Testis (tissue), 3 donors: ENCODE results near the gene CPEB1. TPM values are rescaled to one million over a fixed set of nuclear protein-coding genes. Genes with fewer than 3 reads are reported as not detected.

Experiments used
- DNase-seq: peaks from one replicate; pipeline ENCODE4 v3.0.0-alpha.2; 2019
- H3K27ac ChIP-seq, 2 donors: fragments of 200-600 bp; sonication (generic); one replicate each; pipeline ENCODE4 v1.5.1; 2019
- H3K27me3 ChIP-seq: fragments of 200-600 bp; sonication (generic); one replicate; pipeline ENCODE4 v1.5.1; 2019
- H3K36me3 ChIP-seq: fragments of 200-600 bp; sonication (generic); one replicate; pipeline ENCODE4 v1.5.1; 2017; ENCODE audit warnings: low read depth; ENCODE audit errors: missing control alignments
- H3K4me1 ChIP-seq: fragments of 200-600 bp; sonication (generic); one replicate; pipeline ENCODE4 v1.5.1; 2019
- H3K4me3 ChIP-seq, 2 donors: fragments of 200-600 bp; sonication (generic); one replicate each; pipeline ENCODE4 v1.5.1; 2017 to 2019
- H3K9me3 ChIP-seq: fragments of 200-600 bp; sonication (generic); one replicate; pipeline ENCODE4 v1.5.1; 2017
- CTCF ChIP-seq, 3 experiments: fragments of 450-650 bp in 2 of 3; fragments of 200-600 bp in 1 of 3; sonication (generic) in 1 of 3; IDR thresholded peaks; one replicate each; pipeline ENCODE4 v1.5.1; 2016 to 2019; ENCODE audit warnings: antibody characterized with exemption in 3 of 3, mild to moderate bottlenecking in 2 of 3, moderate library complexity in 1 of 3
- POLR2A ChIP-seq: fragments of 450-650 bp; IDR thresholded peaks from one replicate; pipeline ENCODE4 v1.6.1; 2017; ENCODE audit warnings: antibody characterized with exemption, mild to moderate bottlenecking, moderate library complexity
- WGBS, 2 donors: methylation state at CpG; one replicate each; pipeline ENCODE4 v1.1.5; 2018; 5-methylcytosine and 5-hydroxymethylcytosine counted together
- intact Hi-C: fragments of 100-400 bp; cut with DNase I; formaldehyde crosslinking; loops from one replicate; pipeline ENCODE4 v1.15.1; 2023; ENCODE audit warnings: low total_unique reads
- polyA plus RNA-seq: library from polyadenylated mRNA; stranded (reverse); fragments of 350-450 nt; fragmentation: Illumina TruSeq; extraction: RNeasy Lipid Tissue Mini Kit (QIAGEN cat#74804); gene quantifications from one replicate; pipeline ENCODE4 v1.2.3, GENCODE V29; 2014; ENCODE audit warnings: low read depth, low replicate concordance; ENCODE audit not compliant: insufficient read depth
- total RNA-seq, 2 donors: library from RNA; depleted of rRNA; stranded (reverse); fragments of >200 nt; gene quantifications; one replicate each; pipeline ENCODE4 v1.2.3, GENCODE V29; 2016

CPEB1 gene
- total and polyA plus RNA-seq, 3 donors from 2014 or later, result 60.8 to 89.1 (median 74.3) TPM

DNA sequence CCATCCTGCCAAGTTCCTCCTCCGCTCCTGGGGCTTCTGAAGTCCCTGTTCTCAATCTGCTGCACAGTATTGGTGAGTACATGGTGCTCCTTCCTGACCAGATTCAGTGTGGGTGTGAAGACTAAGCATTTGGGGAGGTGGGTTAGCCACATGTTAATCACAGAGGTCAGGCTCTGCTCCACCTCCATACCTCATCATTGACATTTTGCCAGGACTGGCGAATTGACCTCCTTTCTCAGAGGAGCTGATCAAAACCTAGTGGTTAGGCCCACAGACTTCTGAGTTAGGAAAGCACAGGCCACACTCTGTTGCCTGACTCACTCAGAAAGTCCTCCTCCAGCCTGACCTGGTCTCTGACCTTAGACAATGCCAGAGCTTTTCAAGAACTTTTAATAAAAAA lies 98.5 kb downstream of the CPEB1 start:
- intact Hi-C loops, result no loop called here
- no peak for DNase-seq
- TF ChIP-seq CTCF (IDR thresholded peaks at IDR 0.05), result no peak
- TF ChIP-seq POLR2A, result no peak
- H3K4me1 ChIP-seq, result no peaks in the 10 kb centered on the region
- H3K27me3 ChIP-seq, result no peaks in the 10 kb centered on the region
- no peak overlapping the region for H3K4me3 ChIP-seq
- WGBS, 2 donors, result 70 to 89% methylated on average over 1 to 2 of the region's 2 CpGs
- no peaks in the 10 kb centered on the region for H3K9me3 ChIP-seq
- H3K36me3 ChIP-seq, result no peaks in the 10 kb centered on the region
- no peak overlapping the region for H3K27ac ChIP-seq

GRCh38 chr15:82545478-82545877 lies 101.7 kb downstream of the CPEB1 start:
- Histone ChIP-seq H3K27me3 (no peaks in the 10 kb centered on the region), H3K9me3 (no peaks in the 10 kb centered on the region), H3K4me3 (no peak overlapping the region), H3K4me1 (peaks cover 5% of the 10 kb centered on the region), H3K27ac (no peak overlapping the region), H3K36me3 (no peaks in the 10 kb centered on the region)
- TF ChIP-seq POLR2A (no peak), CTCF (IDR thresholded peaks at IDR 0.05) (no peak)
- 77 to 83% methylated on average over 5 to 6 of the region's 6 CpGs for WGBS, 2 donors
- intact Hi-C loops, result no loop called here
- no peak for DNase-seq

- intact Hi-C loops, result no loop called here
- Histone ChIP-seq H3K27ac (no peak overlapping the region), H3K36me3 (no peaks in the 10 kb centered on the region), H3K4me1 (peaks cover 5% of the 10 kb centered on the region), H3K4me3 (no peak overlapping the region), H3K27me3 (no peaks in the 10 kb centered on the region), H3K9me3 (no peaks in the 10 kb centered on the region)
- TF ChIP-seq POLR2A, result no peak
- TF ChIP-seq CTCF (IDR thresholded peaks at IDR 0.05), result no peak
- 71 to 75% methylated on average over 3 of the region's 3 CpGs for WGBS, 2 donors
- DNase-seq, result no peak
Measured at GRCh38 chr15:82545002-82545401, 102.2 kb downstream of the CPEB1 start.

- TF ChIP-seq CTCF (IDR thresholded peaks at IDR 0.05), result no peak
- H3K27ac ChIP-seq, result no peak overlapping the region
- WGBS, 2 donors, result 80% methylated on average over 9 of the region's 9 CpGs
- DNase-seq, result no peak
- H3K9me3 ChIP-seq, result no peaks in the 10 kb centered on the region
- H3K4me3 ChIP-seq, result no peak overlapping the region
- H3K4me1 ChIP-seq, result peaks cover 5% of the 10 kb centered on the region
- H3K27me3 ChIP-seq, result no peaks in the 10 kb centered on the region
- intact Hi-C loops, result no loop called here
- H3K36me3 ChIP-seq, result no peaks in the 10 kb centered on the region
Measured at GRCh38 chr15:82544431-82544830, 102.7 kb downstream of the CPEB1 start.

DNA sequence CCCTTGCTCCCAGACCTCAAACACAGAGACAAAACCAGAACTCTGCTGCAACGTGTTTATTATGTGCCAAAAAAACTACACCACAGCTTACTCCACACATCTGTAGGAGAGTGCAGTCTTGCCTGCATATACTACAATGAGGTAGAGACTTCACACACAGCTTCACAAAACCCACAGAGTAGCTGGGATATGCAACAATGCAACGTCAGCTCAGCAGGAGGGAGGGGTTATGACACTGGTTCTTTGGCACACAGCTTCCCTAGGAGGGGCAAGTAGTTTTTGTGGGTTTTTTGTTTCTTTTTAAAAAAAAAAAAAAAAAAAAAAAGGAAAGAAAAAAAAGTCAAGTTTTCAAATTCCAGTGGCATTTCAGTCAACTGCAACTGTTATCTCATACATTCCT lies 104.0 kb downstream of the CPEB1 start:
- DNase-seq, result no peak
- no peak for TF ChIP-seq CTCF (IDR thresholded peaks at IDR 0.05)
- TF ChIP-seq POLR2A, result no peak
- WGBS, 2 donors, result 35 to 53% methylated on average over 2 of the region's 2 CpGs

More for the DNA sequence above, 104.0 kb downstream of the CPEB1 start:
- intact Hi-C loops, result no loop called here
- no peak overlapping the region for H3K27ac ChIP-seq
- H3K36me3 ChIP-seq, result no peaks in the 10 kb centered on the region
- H3K27me3 ChIP-seq, result no peaks in the 10 kb centered on the region
- H3K4me1 ChIP-seq, result peaks cover 15% of the 10 kb centered on the region
- H3K9me3 ChIP-seq, result no peaks in the 10 kb centered on the region
- H3K4me3 ChIP-seq, result no peak overlapping the region
